Effector CD8-positive, alpha-beta T cell (primary cell): Measurements from ENCODE around the gene GABARAP.

Experiments
- DNase-seq: peaks from one replicate; lab custom pipeline; 2025; lab: John Stamatoyannopoulos, UW

The GABARAP gene

GRCh38 chr17:7239091-7240027 is 2.9 kb downstream of the GABARAP start, which contains the start of gene PHF23:
Gene PHF23, minus strand, starts transcription at chr17:7239457. Its CDS starts 178 bp downstream, at chr17:7239279.
- peak; percentile 93 for DNase-seq

- DNase-seq, result no peak
Measured at GRCh38 chr17:7238420-7239090, 3.7 kb downstream of the GABARAP start.

- DNase-seq, result peak; percentile 76
Measured at GRCh38 chr17:7237761-7238419, 4.4 kb downstream of the GABARAP start.

GRCh38 chr17:7237266-7237760 is 4.9 kb downstream of the GABARAP start:
- DNase-seq, result no peak

GRCh38 chr17:7236808-7237207 is 5.4 kb downstream of the GABARAP start:
- DNase-seq, result no peak

- DNase-seq, result no peak
Measured at GRCh38 chr17:7235693-7236665, 6.3 kb downstream of the GABARAP start.

GRCh38 chr17:7234083-7234951 is 7.9 kb downstream of the GABARAP start, which contains the start of gene DVL2:
Gene DVL2, minus strand, starts transcription at chr17:7234517. Its CDS starts 255 bp downstream, at chr17:7234262.
- peak; percentile 90 for DNase-seq

- DNase-seq, result no peak
Measured at GRCh38 chr17:7233701-7234082, 8.6 kb downstream of the GABARAP start.

GRCh38 chr17:7232114-7232513 is 10.1 kb downstream of the GABARAP start:
- DNase-seq, result no peak

GRCh38 chr17:7229504-7229903 is 12.7 kb downstream of the GABARAP start:
- DNase-seq, result no peak

GRCh38 chr17:7228920-7229319 is 13.3 kb downstream of the GABARAP start:
- no peak for DNase-seq

GRCh38 chr17:7226721-7227710 is 15.2 kb downstream of the GABARAP start:
- no peak for DNase-seq

GRCh38 chr17:7225711-7226331 is 16.4 kb downstream of the GABARAP start:
- no peak for DNase-seq

- no peak for DNase-seq
Measured at GRCh38 chr17:7224661-7225111, 17.6 kb downstream of the GABARAP start.

- DNase-seq, result no peak
Measured at GRCh38 chr17:7224110-7224509, 18.1 kb downstream of the GABARAP start.

- no peak for DNase-seq
Measured at GRCh38 chr17:7223375-7223774, 18.9 kb downstream of the GABARAP start.

GRCh38 chr17:7222972-7223292 is 19.3 kb downstream of the GABARAP start:
- DNase-seq, result no peak
